A673 (cell line): ENCODE data around the gene PRKD1.

Experiments
- CTCF ChIP-seq: fragments of 300-800, 200-600 bp; sonication (generic); conservative IDR thresholded peaks from 2 replicates; pipeline ENCODE4 v1.5.1; 2017; ENCODE audit warnings: low read depth, mild to moderate bottlenecking, antibody characterized with exemption, low read length, moderate library complexity, mixed read lengths
- EZH2 ChIP-seq: fragments of 200-600 bp; sonication (generic); IDR thresholded peaks from 2 replicates; pipeline ENCODE4 v1.6.1; 2017; ENCODE audit warnings: borderline replicate concordance, low read depth, mild to moderate bottlenecking, mixed read lengths, antibody characterized with exemption, low read length; ENCODE audit not compliant: poor library complexity, severe bottlenecking

- no peak for TF ChIP-seq CTCF
- no peak for TF ChIP-seq EZH2
These were observed 297.8 kb downstream of the PRKD1 start for GRCh38 chr14:29629839-29630238.
